GM18951 (cell line): Measurements from ENCODE around the gene LRP11.

Experiments used
- POLR2A ChIP-seq: IDR thresholded peaks from 4 replicates; pipeline ENCODE4 v1.6.1; 2011; ENCODE audit warnings: mild to moderate bottlenecking; ENCODE audit not compliant: insufficient read length, insufficient read depth; ENCODE audit errors: extremely low read depth
- in situ Hi-C: fragments of 300-500 bp; cut with MboI; formaldehyde crosslinking; loops from one replicate; pipeline ENCODE4 v1.12.0; 2022; ENCODE audit warnings: low sequenced_read_pairs, mixed read lengths, inconsistent platforms; ENCODE audit not compliant: unreplicated experiment

Gene LRP11

DNA sequence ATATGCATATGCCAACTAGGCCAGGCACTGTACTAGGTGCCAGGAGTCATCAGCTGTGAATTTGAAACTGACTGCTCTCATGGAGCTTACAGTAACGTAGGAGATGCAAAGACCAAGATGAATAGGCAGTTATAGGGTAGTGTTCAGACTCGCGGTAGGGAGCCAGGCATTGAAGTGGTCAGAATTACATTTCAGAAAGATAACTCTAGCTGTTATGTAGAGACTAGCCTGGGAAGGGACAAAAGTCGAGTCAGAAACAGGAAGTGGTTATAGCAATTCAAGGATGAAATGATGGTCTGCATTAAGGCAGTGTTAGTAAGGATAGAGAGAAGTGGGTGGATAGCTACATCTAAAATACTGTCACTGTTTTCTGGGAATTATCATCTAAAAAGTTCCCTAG, 58.0 kb downstream of the LRP11 start:
- in situ Hi-C loops, result no loop called here
- no peak for TF ChIP-seq POLR2A

DNA sequence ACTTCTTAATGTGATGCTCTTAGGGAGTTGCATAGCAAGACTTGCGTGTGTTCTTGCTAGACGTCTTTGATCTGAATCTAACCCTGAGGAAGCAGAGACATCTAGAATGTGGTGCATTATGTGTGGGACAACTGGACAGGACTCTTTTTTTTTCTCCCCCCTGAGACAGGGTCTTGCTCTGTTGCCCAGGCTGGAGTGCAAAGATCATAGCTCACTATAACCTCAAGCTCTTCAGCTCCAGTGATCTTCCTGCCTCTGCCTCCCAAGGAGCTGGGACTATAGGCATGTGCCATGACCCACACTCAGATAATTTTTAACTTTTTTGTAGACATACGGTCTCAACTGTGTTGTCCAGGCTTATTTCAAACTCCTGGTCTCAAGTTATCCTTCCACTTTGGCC, 80.6 kb downstream of the LRP11 start:
- in situ Hi-C loops, result no loop called here
- TF ChIP-seq POLR2A, result no peak

DNA sequence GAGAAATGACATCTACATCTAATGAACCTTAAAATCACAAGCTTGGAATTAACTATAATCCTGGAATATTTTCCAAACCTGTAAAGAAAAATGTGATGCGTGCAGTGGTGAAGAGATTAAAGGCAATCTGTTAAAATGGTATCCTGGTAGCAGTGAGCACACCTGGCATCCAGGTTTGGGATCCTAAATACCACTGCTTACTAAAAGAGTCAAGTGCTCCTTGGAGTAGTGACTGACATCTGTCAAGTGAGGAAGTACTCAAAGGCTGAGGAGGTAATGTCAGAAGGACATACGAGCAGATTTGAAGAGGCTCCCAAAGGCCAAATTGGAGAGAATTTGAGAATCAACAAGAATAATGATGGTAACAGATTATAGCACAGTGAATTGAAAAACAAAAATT, 81.8 kb downstream of the LRP11 start:
- no peak for TF ChIP-seq POLR2A
- in situ Hi-C loops, result no loop called here

DNA sequence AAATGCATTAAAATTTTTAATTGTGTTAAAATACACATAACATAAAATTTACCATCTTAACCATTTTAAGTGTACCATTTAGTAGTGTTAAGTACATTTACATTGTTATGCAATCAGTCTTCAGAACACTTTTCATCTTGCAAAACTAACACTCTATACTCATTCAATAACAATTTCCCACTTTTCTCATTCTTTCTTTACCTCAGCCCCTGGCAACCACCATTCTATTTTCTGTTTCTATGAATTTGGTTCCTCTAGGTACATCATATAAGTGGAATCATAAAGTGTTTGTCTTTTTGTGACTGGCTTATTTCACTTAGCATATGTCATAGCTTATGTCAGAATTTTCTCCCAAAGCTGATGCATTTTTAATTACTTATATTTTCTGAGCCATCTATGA, 82.4 kb downstream of the LRP11 start:
- TF ChIP-seq POLR2A, result no peak
- in situ Hi-C loops, result no loop called here

DNA sequence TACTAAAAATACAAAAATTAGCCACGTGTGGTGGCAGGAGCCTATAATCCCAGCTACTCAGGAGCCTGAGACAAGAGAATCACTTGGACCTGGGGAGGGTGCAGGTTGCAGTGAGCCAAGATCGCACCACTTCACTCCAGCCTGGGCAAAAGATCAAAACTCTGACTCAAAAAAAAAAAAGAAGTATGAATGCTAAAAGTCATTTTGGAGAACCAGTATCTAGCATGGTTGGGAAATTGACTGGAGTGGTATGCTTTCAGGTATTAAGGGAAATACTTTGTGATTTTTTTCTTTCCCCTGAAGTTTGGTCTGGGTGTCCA, 84.6 kb downstream of the LRP11 start:
- in situ Hi-C loops, result no loop called here
- no peak for TF ChIP-seq POLR2A

DNA sequence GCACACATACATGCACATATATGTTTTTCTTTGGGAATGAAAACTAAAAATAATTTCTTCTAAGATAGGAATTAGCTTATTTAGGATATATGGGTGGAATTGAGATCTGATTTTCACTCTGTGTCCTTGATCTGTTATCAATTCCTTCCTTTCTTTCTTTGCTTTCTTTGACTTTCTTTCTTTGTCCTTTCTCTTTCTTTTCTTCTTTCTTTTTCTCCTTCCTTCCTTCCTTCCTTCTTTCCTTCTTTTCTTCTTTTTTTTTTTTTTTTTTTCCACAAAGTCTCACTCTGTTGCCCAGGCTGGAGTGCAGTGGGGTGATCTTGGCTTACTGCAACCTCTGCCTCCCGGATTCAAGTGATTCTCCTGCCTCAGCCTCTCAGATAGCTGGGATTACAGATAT, 86.5 kb downstream of the LRP11 start:
- in situ Hi-C loops, result no loop called here
- TF ChIP-seq POLR2A, result no peak

DNA sequence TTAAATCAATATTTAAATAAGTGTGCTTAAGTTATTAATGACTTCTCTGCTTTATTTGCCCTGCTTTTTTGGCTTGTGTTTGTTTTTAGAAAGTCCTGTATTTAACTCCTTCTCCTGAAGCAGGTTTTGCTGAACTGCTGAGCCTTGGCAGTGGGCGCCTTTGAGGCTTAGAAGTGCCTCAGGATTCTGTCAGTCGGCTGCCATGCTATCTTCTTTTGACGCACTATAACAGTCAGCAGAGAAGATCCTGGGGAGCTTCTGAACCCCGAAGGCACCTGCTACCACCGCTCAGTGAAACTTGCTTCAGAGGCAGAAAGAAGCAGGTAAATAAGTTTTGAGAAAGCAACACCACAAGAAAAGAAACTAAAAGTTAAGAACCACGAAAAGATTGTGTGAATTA, 92.2 kb downstream of the LRP11 start:
- in situ Hi-C loops, result no loop called here
- no peak for TF ChIP-seq POLR2A

DNA sequence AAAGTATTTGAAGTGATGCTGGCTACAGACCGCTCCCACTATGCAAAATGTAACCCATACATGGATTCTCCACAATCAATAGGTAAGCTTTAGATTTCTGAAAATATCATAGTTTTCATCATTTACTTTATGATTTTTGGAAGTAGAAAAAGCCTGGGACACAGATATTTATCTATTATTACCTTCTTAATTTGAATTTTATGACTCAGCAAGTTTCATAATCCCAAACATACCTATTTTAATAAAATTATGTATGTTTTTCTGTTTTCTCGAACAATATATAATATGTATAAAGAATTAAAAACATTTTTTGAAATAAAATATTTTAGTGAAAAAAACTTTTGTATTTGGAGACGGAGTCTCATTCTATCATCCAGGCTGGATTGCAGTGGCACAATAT, 93.0 kb downstream of the LRP11 start:
- TF ChIP-seq POLR2A, result no peak
- in situ Hi-C loops, result no loop called here

DNA sequence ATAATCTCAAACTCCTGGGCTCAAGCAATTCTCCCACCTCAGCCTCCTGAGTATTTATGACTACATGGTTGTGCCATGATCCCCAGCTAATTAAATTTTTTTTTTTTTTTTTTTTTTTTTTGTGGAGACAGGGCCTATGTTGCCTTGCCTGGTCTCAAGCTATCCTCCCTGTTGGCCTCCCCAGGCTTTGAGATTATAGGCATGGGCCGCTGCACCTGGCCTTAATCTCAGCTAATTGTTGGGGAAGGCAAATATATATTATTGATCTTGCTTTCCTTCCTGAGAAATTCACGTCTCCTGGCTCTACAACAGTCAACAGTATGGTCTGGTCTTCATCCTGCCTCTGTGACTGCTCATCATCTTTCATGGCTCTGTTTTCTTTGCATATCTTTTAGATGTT, 94.5 kb downstream of the LRP11 start:
- in situ Hi-C loops, result no loop called here
- TF ChIP-seq POLR2A, result no peak
